Fibroblast of lung (primary cell): ENCODE results near the gene VSIR. TPM values are rescaled to one million over a fixed set of nuclear protein-coding genes. Genes with fewer than 3 reads are reported as not detected.

Source experiments
- DNase-seq, 2 donors: peaks; one replicate each; pipeline versions ENCODE4 v3.0.0 to v3.0.0-alpha.2; 2010; ENCODE audit warnings: low read depth in 2 of 2
- H2AFZ ChIP-seq: 2 replicates; pipeline ENCODE4 v1.5.1; 2012; ENCODE audit warnings: low read length, control low read depth, inconsistent platforms
- H3K27ac ChIP-seq: 2 replicates; pipeline ENCODE4 v1.5.1; 2011; ENCODE audit warnings: low read length, control low read depth; ENCODE audit not compliant: insufficient read depth
- H3K27me3 ChIP-seq: 2 replicates; pipeline ENCODE4 v1.5.1; 2011; ENCODE audit warnings: mild to moderate bottlenecking, low read length; ENCODE audit not compliant: control insufficient read depth, insufficient read depth
- H3K36me3 ChIP-seq: 2 replicates; pipeline ENCODE4 v1.5.1; 2011; ENCODE audit warnings: low read length; ENCODE audit not compliant: control insufficient read depth, insufficient read depth
- H3K4me1 ChIP-seq: 2 replicates; pipeline ENCODE4 v1.5.1; 2011; ENCODE audit warnings: low read length; ENCODE audit not compliant: control insufficient read depth, insufficient read depth; ENCODE audit errors: extremely low read depth
- H3K4me2 ChIP-seq: 2 replicates; pipeline ENCODE4 v1.5.1; 2011; ENCODE audit warnings: low read length, control low read depth; ENCODE audit not compliant: insufficient read depth; ENCODE audit errors: extremely low read depth
- H3K4me3 ChIP-seq, 4 experiments: fragments of 200-600 bp in 1 of 4; sonication (generic) in 1 of 4; replicated peaks in 1 of 4; 2 replicates each; pipeline ENCODE4 v1.5.1; 2011 to 2016; ENCODE audit warnings: low read length in 4 of 4, low read depth in 3 of 4, mild to moderate bottlenecking in 3 of 4, control low read depth in 2 of 4, inconsistent platforms in 1 of 4, mixed read lengths in 1 of 4; ENCODE audit not compliant: insufficient read depth in 1 of 4; ENCODE audit errors: control extremely low read depth in 1 of 4
- H3K79me2 ChIP-seq: 2 replicates; pipeline ENCODE4 v1.5.1; 2012; ENCODE audit warnings: mild to moderate bottlenecking, low read length, inconsistent platforms; ENCODE audit not compliant: control insufficient read depth, insufficient read depth
- H3K9ac ChIP-seq: 2 replicates; pipeline ENCODE4 v1.5.1; 2011; ENCODE audit warnings: mild to moderate bottlenecking, low read length, control low read depth; ENCODE audit not compliant: insufficient read depth
- H3K9me3 ChIP-seq: 2 replicates; pipeline ENCODE4 v1.5.1; 2012; ENCODE audit warnings: low read depth, low read length; ENCODE audit not compliant: control insufficient read depth, insufficient read depth
- H4K20me1 ChIP-seq: 2 replicates; pipeline ENCODE4 v1.5.1; 2011; ENCODE audit warnings: low read length; ENCODE audit not compliant: control insufficient read depth, insufficient read depth; ENCODE audit errors: extremely low read depth
- CTCF ChIP-seq, 2 donors: IDR thresholded peaks in 1 of 2; conservative IDR thresholded peaks in 1 of 2; 1 replicate in 1 of 2; 2 replicates in 1 of 2; pipeline ENCODE4 v1.5.1; 2011 to 2012; ENCODE audit warnings: low read length in 2 of 2, control low read depth in 1 of 2, inconsistent platforms in 1 of 2, low read depth in 1 of 2, mild to moderate bottlenecking in 1 of 2
- EZH2 ChIP-seq: IDR thresholded peaks from 2 replicates; pipeline ENCODE4 v1.5.1; 2012; ENCODE audit warnings: low read length, control low read depth, mild to moderate bottlenecking; ENCODE audit errors: missing control alignments
- polyA plus RNA-seq, 2 donors: library from polyadenylated mRNA; depleted of rRNA in 1 of 2; stranded (reverse) in 1 of 2; unstranded in 1 of 2; fragments of >200 nt; gene quantifications; 2 replicates each; pipeline ENCODE4 v1.2.1, GENCODE V29; 2011 to 2012; ENCODE audit warnings: missing spikeins in 1 of 2
- total RNA-seq: library from RNA; depleted of rRNA; stranded (reverse); fragments of >200 nt; gene quantifications from 2 replicates; pipeline ENCODE4 v1.2.1, GENCODE V29; 2014

The VSIR gene
- total and polyA plus RNA-seq, 2 donors (not counting 1 experiment from before 2014, with no cell fraction given): 39.9 to 44.1 TPM

GRCh38 chr10:71713135-71714030, 59.9 kb downstream of the VSIR start:
- Histone ChIP-seq H3K27ac (peak overlapping the region; percentile 57), H3K27me3 (no peaks in the 10 kb centered on the region), H4K20me1 (no peaks in the 10 kb centered on the region), H3K4me3 (no peak overlapping the region), H3K79me2 (no peaks in the 10 kb centered on the region), H3K4me1 (peaks cover 16% of the 10 kb centered on the region), H3K36me3 (no peaks in the 10 kb centered on the region), H3K9me3 (no peaks in the 10 kb centered on the region), H3K4me2 (peak overlapping the region; percentile 64), H2AFZ (peak overlapping the region; percentile 91), H3K9ac (peak overlapping the region; percentile 58)
- peak; percentile 79 to 89 for DNase-seq
- TF ChIP-seq EZH2 (no peak), CTCF (conservative IDR thresholded peaks at IDR 0.05 in 1 of 2, IDR thresholded peaks at IDR 0.05 in 1 of 2; ENCODE audit: low read depth in 1 of 2, low read length in 2 of 2) (peak; percentile 20 to 40)

GRCh38 chr10:71712572-71713134, 60.7 kb downstream of the VSIR start:
- no peak for DNase-seq
- H3K4me2 ChIP-seq: no peak overlapping the region
- no peaks in the 10 kb centered on the region for H3K36me3 ChIP-seq
- H3K9ac ChIP-seq: peak overlapping the region; percentile 58
- H3K27ac ChIP-seq: peak overlapping the region; percentile 57
- no peak for TF ChIP-seq EZH2
- H3K9me3 ChIP-seq: no peaks in the 10 kb centered on the region
- H3K79me2 ChIP-seq: no peaks in the 10 kb centered on the region
- H3K4me3 ChIP-seq: no peak overlapping the region
- no peaks in the 10 kb centered on the region for H3K27me3 ChIP-seq
- peaks cover 16% of the 10 kb centered on the region for H3K4me1 ChIP-seq
- H2AFZ ChIP-seq: no peak overlapping the region
- no peaks in the 10 kb centered on the region for H4K20me1 ChIP-seq

GRCh38 chr10:71712170-71712569, 61.1 kb downstream of the VSIR start:
- Histone ChIP-seq H3K9ac (no peak overlapping the region), H3K4me1 (peaks cover 16% of the 10 kb centered on the region), H3K79me2 (no peaks in the 10 kb centered on the region), H3K4me3 (no peak overlapping the region), H3K4me2 (no peak overlapping the region), H3K27me3 (no peaks in the 10 kb centered on the region), H2AFZ (no peak overlapping the region), H3K9me3 (no peaks in the 10 kb centered on the region), H3K27ac (no peak overlapping the region), H3K36me3 (no peaks in the 10 kb centered on the region), H4K20me1 (no peaks in the 10 kb centered on the region)
- no peak for DNase-seq
- no peak for TF ChIP-seq CTCF (conservative IDR thresholded peaks at IDR 0.05 in 1 of 2, IDR thresholded peaks at IDR 0.05 in 1 of 2; ENCODE audit: low read depth in 1 of 2, low read length in 2 of 2)
- TF ChIP-seq EZH2: no peak
